K562 (cell line): Measurements from ENCODE around the gene DPY19L3. TPM values are rescaled to one million over a fixed set of nuclear protein-coding genes. Genes with fewer than 3 reads are reported as not detected.

Source experiments
- ATAC-seq: fragments of 200-7000 bp; cut with Tn5 transposase; 3 replicates; pipeline ENCODE4 v1.9.1; 2020; ENCODE audit warnings: moderate library complexity
- BruUV-seq: library from RNA; stranded (reverse); fragments of 400-500 nt; replicated peaks from 2 replicates; lab custom pipeline; 2021; lab: Mats Ljungman, UMichigan
- CTCF ChIA-PET: fragments of 300-600 bp; formaldehyde crosslinking; extraction: SDS; loops from one replicate; lab custom pipeline; 2021; ENCODE audit warnings: low intra/inter-chr PET ratio; lab: Yijun Ruan, JAX
- POLR2A ChIA-PET: fragments of 300-600, 350-650 bp; sonication (Branson Sonifier 250); formaldehyde crosslinking; extraction: SDS; loops from one replicate; lab custom pipeline; 2021; ENCODE audit warnings: antibody characterized with exemption, inconsistent platforms; lab: Yijun Ruan, JAX
- DNase-seq, 4 experiments: peaks; one replicate each; pipeline versions ENCODE4 v3.0.0 to v3.0.0-alpha.2; 2011 to 2018; ENCODE audit warnings: low spot score in 3 of 4, mixed read lengths in 3 of 4; ENCODE audit errors: extremely low read depth in 1 of 4
- FAIRE-seq: peaks from 2 replicates; lab custom pipeline; 2011; peaks lifted over from hg19 to GRCh38; lab: Jason Lieb, UNC
- H2AFZ ChIP-seq: 2 replicates; pipeline ENCODE4 v1.6.0; 2011; ENCODE audit warnings: low read depth, low read length, control low read depth, inconsistent platforms
- H3K27ac ChIP-seq: fragments of 200-600 bp; 3 replicates; pipeline ENCODE4 v1.8.0; 2011; ENCODE audit warnings: low read depth, mild to moderate bottlenecking, control low read depth, inconsistent platforms, low read length, moderate library complexity, mixed read lengths; ENCODE audit errors: extremely low read depth
- H3K27me3 ChIP-seq, 2 experiments: fragments of 300-600 bp in 1 of 2; 2 replicates in 1 of 2; 3 replicates in 1 of 2; pipeline versions ENCODE4 v1.6.0 to v1.8.0; 2011; ENCODE audit warnings: inconsistent platforms in 2 of 2, low read length in 2 of 2, mild to moderate bottlenecking in 1 of 2, mixed read lengths in 1 of 2, moderate library complexity in 1 of 2; ENCODE audit not compliant: control insufficient read depth in 2 of 2, insufficient read depth in 2 of 2
- H3K36me3 ChIP-seq: fragments of 300-600 bp; 3 replicates; pipeline ENCODE4 v1.8.0; 2011; ENCODE audit warnings: mild to moderate bottlenecking, low read length, inconsistent platforms; ENCODE audit not compliant: control insufficient read depth, insufficient read depth
- H3K4me1 ChIP-seq, 2 experiments: fragments of 200-600 bp in 1 of 2; replicated peaks in 1 of 2; 2 replicates in 1 of 2; 3 replicates in 1 of 2; pipeline versions ENCODE4 v1.5.1 to v1.8.0; 2011; ENCODE audit warnings: inconsistent platforms in 2 of 2, low read length in 2 of 2, mild to moderate bottlenecking in 1 of 2, mixed read lengths in 1 of 2, moderate library complexity in 1 of 2; ENCODE audit not compliant: control insufficient read depth in 2 of 2, insufficient read depth in 2 of 2
- H3K4me2 ChIP-seq: 2 replicates; pipeline ENCODE4 v1.6.1; 2011; ENCODE audit warnings: low read length, control low read depth, inconsistent platforms, mixed read lengths; ENCODE audit not compliant: insufficient read depth
- H3K4me3 ChIP-seq: fragments of 200-600 bp; sonication (generic), shearing (Covaris generic); 2 replicates; pipeline ENCODE4 v1.5.1; 2016; ENCODE audit warnings: control low read depth, inconsistent platforms
- H3K79me2 ChIP-seq: fragments of 200-600 bp; 3 replicates; pipeline ENCODE4 v1.8.0; 2011; ENCODE audit warnings: low read length, inconsistent platforms; ENCODE audit not compliant: control insufficient read depth, insufficient read depth
- H3K9ac ChIP-seq, 2 experiments: 2 replicates each; pipeline versions ENCODE4 v1.6.0 to v1.6.1; 2011; ENCODE audit warnings: low read depth in 2 of 2, low read length in 2 of 2, control low read depth in 1 of 2, inconsistent platforms in 1 of 2, mild to moderate bottlenecking in 1 of 2, mixed read lengths in 1 of 2; ENCODE audit not compliant: insufficient read depth in 1 of 2
- H3K9me1 ChIP-seq: one replicate; pipeline ENCODE4 v1.6.0; 2011; ENCODE audit warnings: inconsistent platforms, mild to moderate bottlenecking, low read length, moderate library complexity; ENCODE audit not compliant: control insufficient read depth, insufficient read depth
- H3K9me3 ChIP-seq: replicated peaks from 2 replicates; pipeline ENCODE4 v1.5.1; 2011; ENCODE audit warnings: low read depth, low read length, inconsistent platforms; ENCODE audit not compliant: control insufficient read depth, insufficient read depth
- H4K20me1 ChIP-seq: replicated peaks from 2 replicates; pipeline ENCODE4 v1.6.1; 2011; ENCODE audit warnings: low read length, inconsistent platforms, mixed read lengths; ENCODE audit not compliant: control insufficient read depth, insufficient read depth
- DDX20 ChIP-seq: fragments of 450-650 bp; IDR thresholded peaks from 2 replicates; pipeline ENCODE4 v1.6.1; 2016; ENCODE audit warnings: missing genetic modification characterization, low read depth, mild to moderate bottlenecking, missing compliant biosample characterization, moderate library complexity
- ESRRA ChIP-seq: fragments of 450-650 bp; IDR thresholded peaks from 2 replicates; pipeline ENCODE4 v1.6.1; 2014; ENCODE audit warnings: low read depth, mild to moderate bottlenecking, moderate library complexity, borderline replicate concordance
- GATAD2A ChIP-seq: fragments of 450-650 bp; IDR thresholded peaks from 2 replicates; pipeline ENCODE4 v1.6.1; 2017
- HCFC1 ChIP-seq: IDR thresholded peaks from 2 replicates; pipeline ENCODE4 v1.6.1; 2012; ENCODE audit warnings: low read depth, low read length, improper control_type of control experiment
- NFIC ChIP-seq: fragments of 450-650 bp; IDR thresholded peaks from 2 replicates; pipeline ENCODE4 v1.6.1; 2017; ENCODE audit warnings: mild to moderate bottlenecking, inconsistent platforms
- NFXL1 ChIP-seq: fragments of 450-650 bp; formaldehyde crosslinking; IDR thresholded peaks from 2 replicates; pipeline ENCODE4 v1.4.0; 2021; ENCODE audit warnings: mild to moderate bottlenecking
- SAFB2 ChIP-seq: fragments of 200-400 bp; formaldehyde crosslinking; IDR thresholded peaks from 2 replicates; pipeline ENCODE4 v1.6.1; 2018; ENCODE audit warnings: borderline replicate concordance, low read length, low read depth, moderate library complexity; ENCODE audit not compliant: severe bottlenecking
- ZBTB17 ChIP-seq: fragments of 450-650 bp; formaldehyde crosslinking; IDR thresholded peaks from 2 replicates; pipeline ENCODE4 v1.4.0; 2020; ENCODE audit warnings: mild to moderate bottlenecking
- ZNF668 ChIP-seq: fragments of 250-450 bp; sonication (Bioruptor Pico); IDR thresholded peaks from 2 replicates; pipeline ENCODE4 v1.8.0; 2022; ENCODE audit warnings: mild to moderate bottlenecking, inconsistent platforms
- ZNF75A ChIP-seq: fragments of 450-650 bp; formaldehyde crosslinking; IDR thresholded peaks from 2 replicates; pipeline ENCODE4 v1.4.0; 2020; ENCODE audit warnings: mild to moderate bottlenecking
- WGBS: fragments of 100-300 bp; shearing (Covaris generic); methylation state at CpG from one replicate; pipeline ENCODE4 v1.1.6; 2016; ENCODE audit warnings: low coverage, mixed read lengths; ENCODE audit not compliant: insufficient coverage; ENCODE audit errors: missing lambda C conversion rate; 5-methylcytosine and 5-hydroxymethylcytosine counted together
- in situ Hi-C: fragments of 300-500 bp; cut with MboI; formaldehyde crosslinking; loops from 4 replicates; pipeline ENCODE4 v1.15.0; 2018; ENCODE audit warnings: inconsistent platforms, mixed read lengths
- intact Hi-C: fragments of 100-400 bp; cut with micrococcal nuclease; formaldehyde crosslinking; loops from 2 replicates; pipeline ENCODE4 v1.14.2; 2022
- polyA plus RNA-seq, 8 experiments: library from polyadenylated mRNA; depleted of rRNA in 4 of 8; stranded (reverse) in 5 of 8; unstranded in 3 of 8; fragments of >200 nt; fragmentation: Nextera tagmentation in 2 of 8; fragmentation: Illumina TruSeq in 1 of 8; extraction: Ambion mirVana in 2 of 8; extraction: Trizol in 1 of 8; gene quantifications; 2 replicates each; pipeline versions ENCODE4 v1.2.1 to v1.2.3, GENCODE V29; 2011 to 2014; ENCODE audit warnings: inconsistent platforms in 1 of 8, missing spikeins in 1 of 8
- total RNA-seq, 7 experiments: library from RNA; depleted of rRNA in 6 of 7; stranded (reverse); fragments of >200 nt in 6 of 7; fragmentation: Illumina TruSeq in 2 of 7; extraction: Trizol in 2 of 7; gene quantifications; 2 replicates each; pipeline versions ENCODE4 v1.2.1 to v1.2.3, GENCODE V29; 2011 to 2021; ENCODE audit warnings: low replicate concordance in 1 of 7
- TF ChIP-seq, protein P1 (sequence below): fragments of 250-450 bp; sonication (Bioruptor Pico); IDR thresholded peaks from 2 replicates; pipeline ENCODE4 v1.5.0; 2020; ENCODE audit warnings: mild to moderate bottlenecking

Gene DPY19L3
- total and polyA plus RNA-seq, 9 of the 15 experiments (the other 6 are each of a cell fraction or from before 2014, with no cell fraction given): 4.7 to 39.2 (median 22.0) TPM

DNA sequence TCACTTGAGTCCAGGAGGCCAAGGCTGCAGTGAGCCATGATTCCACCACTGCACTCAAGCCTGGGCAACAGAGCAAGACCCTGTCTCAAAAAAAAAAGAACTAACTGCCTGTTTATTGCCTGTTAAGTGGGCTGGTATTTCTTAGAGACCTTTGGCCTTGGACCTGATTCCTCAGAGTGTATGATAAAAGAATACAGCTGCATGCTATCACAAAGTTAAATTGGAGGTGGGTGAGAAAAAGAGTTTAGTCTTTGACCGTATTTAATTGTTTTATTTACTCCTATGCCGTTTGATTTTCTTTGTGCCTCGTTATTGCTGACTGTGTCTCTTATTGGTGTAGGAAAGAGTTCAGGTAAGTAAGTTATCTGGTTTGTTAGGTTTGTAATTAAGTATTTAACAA lies 25.3 kb upstream of the DPY19L3 start:
- H3K9ac ChIP-seq: no peak overlapping the region
- in situ Hi-C loops: no loop called here
- H3K36me3 ChIP-seq: peaks cover 78% of the 10 kb centered on the region
- ATAC-seq (no peak), FAIRE-seq (no peak), DNase-seq (no peak)
- H3K4me3 ChIP-seq: no peak overlapping the region
- POLR2A ChIA-PET: no interaction called here
- intact Hi-C loops: no loop called here
- H3K27ac ChIP-seq: no peak overlapping the region
- no TSS peak for BruUV-seq
- no peaks in the 10 kb centered on the region for H3K9me3 ChIP-seq
- H3K4me1 ChIP-seq: peaks cover 0 to 1% of the 10 kb centered on the region in 2 experiments; a peak in 2 of 5 replicates
- peaks cover 4% of the 10 kb centered on the region; the same call in 1 of the 3 replicates for H3K79me2 ChIP-seq
- H3K4me2 ChIP-seq: no peak overlapping the region
- CTCF ChIA-PET: no interaction called here
- H3K9me1 ChIP-seq: no peaks in the 10 kb centered on the region
- no peak for TF ChIP-seq HCFC1
- TF ChIP-seq, protein P1, sequence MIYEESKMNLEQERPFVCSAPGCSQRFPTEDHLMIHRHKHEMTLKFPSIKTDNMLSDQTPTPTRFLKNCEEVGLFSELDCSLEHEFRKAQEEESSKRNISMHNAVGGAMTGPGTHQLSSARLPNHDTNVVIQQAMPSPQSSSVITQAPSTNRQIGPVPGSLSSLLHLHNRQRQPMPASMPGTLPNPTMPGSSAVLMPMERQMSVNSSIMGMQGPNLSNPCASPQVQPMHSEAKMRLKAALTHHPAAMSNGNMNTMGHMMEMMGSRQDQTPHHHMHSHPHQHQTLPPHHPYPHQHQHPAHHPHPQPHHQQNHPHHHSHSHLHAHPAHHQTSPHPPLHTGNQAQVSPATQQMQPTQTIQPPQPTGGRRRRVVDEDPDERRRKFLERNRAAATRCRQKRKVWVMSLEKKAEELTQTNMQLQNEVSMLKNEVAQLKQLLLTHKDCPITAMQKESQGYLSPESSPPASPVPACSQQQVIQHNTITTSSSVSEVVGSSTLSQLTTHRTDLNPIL: no peak
- no peaks in the 10 kb centered on the region for H4K20me1 ChIP-seq
- H3K27me3 ChIP-seq: no peaks in the 10 kb centered on the region
- WGBS: 96% methylated on average over 3 of the region's 3 CpGs
- no peak overlapping the region for H2AFZ ChIP-seq

DNA sequence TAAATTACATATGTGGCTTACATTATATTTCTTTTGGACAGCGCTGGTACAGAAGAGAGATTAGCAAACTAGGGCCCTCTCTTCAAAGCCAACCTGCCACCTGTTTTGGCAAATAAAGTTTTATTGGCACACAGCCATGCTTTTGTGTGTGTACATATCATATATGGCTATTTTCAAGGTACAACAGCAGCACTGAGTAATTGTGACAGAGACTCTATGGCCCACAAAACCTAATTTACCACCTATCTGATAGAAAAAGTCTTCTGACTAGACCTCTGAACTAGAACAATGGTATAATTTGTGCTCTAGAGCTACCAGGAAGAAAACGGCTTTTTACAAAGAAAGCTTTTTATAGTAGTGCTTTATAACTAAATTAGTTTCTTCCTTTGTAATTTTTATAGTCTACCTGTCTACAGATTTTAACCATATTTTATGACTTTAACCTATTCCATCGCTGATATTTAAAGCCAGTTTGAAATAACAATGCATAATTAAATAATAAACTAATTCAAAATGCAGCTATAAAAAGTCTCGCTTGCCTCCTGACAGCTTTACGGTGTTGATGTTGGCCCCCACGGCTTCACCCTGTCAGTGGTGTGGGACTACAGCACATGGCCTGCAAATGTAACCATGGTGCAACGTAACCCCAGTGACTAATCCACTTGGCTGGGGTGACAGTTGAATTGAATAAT lies 17.7 kb upstream of the DPY19L3 start:
- H3K27me3 ChIP-seq: no peaks in the 10 kb centered on the region
- DNase-seq (no peak), FAIRE-seq (no peak), ATAC-seq (0 out of 3 replicates have a peak, but pooled peaks have one; percentile 26)
- WGBS: 90% methylated on average over 7 of the region's 7 CpGs
- intact Hi-C loops (no loop called here), in situ Hi-C loops (no loop called here)
- POLR2A ChIA-PET: interaction anchor here (1.3 to 2.0 kb wide), 4 partner anchors 10 to 20 kb away, joined by 3 to 8 read pairs (median 6); no protein-coding TSS in a partner anchor
- no peaks in the 10 kb centered on the region for H3K9me1 ChIP-seq
- H3K4me2 ChIP-seq: no peak overlapping the region
- no peak overlapping the region for H3K27ac ChIP-seq
- CTCF ChIA-PET: no interaction called here
- H2AFZ ChIP-seq: no peak overlapping the region
- peaks cover 0 to 4% of the 10 kb centered on the region in 2 experiments; a peak in 1 of 5 replicates for H3K4me1 ChIP-seq
- no peaks in the 10 kb centered on the region for H3K79me2 ChIP-seq
- no TSS peak for BruUV-seq
- H3K4me3 ChIP-seq: no peak overlapping the region
- H3K9ac ChIP-seq: no peak overlapping the region
- no peaks in the 10 kb centered on the region for H3K9me3 ChIP-seq
- H4K20me1 ChIP-seq: no peaks in the 10 kb centered on the region
- H3K36me3 ChIP-seq: peaks cover 32% of the 10 kb centered on the region
- TF ChIP-seq ZNF75A (no peak), GATAD2A (no peak), ZNF668 (CRISPR knock-in tag) (no peak), ZBTB17 (CRISPR knock-in tag) (no peak), SAFB2 (no peak), NFIC (peak; percentile 61), DDX20 (no peak), ESRRA (no peak), NFXL1 (no peak)
